Measurements from ENCODE around the gene LIME1.

Gene LIME1

GRCh38 chr20:63696628-63697356 lies 39.7 kb upstream of the LIME1 start, which contains the start of gene TNFRSF6B:
Gene TNFRSF6B, plus strand, starts transcription at chr20:63696652. Its CDS starts 116 bp downstream, at chr20:63696768.
- DNase-seq = no peak

- no peak for DNase-seq
Observed at GRCh38 chr20:63697357-63697867, 39.1 kb upstream of the LIME1 start.

DNA sequence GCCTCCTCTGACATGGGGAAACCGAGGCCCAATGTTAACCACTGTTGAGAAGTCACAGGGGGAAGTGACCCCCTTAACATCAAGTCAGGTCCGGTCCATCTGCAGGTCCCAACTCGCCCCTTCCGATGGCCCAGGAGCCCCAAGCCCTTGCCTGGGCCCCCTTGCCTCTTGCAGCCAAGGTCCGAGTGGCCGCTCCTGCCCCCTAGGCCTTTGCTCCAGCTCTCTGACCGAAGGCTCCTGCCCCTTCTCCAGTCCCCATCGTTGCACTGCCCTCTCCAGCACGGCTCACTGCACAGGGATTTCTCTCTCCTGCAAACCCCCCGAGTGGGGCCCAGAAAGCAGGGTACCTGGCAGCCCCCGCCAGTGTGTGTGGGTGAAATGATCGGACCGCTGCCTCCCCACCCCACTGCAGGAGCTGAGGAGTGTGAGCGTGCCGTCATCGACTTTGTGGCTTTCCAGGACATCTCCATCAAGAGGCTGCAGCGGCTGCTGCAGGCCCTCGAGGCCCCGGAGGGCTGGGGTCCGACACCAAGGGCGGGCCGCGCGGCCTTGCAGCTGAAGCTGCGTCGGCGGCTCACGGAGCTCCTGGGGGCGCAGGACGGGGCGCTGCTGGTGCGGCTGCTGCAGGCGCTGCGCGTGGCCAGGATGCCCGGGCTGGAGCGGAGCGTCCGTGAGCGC lies 38.5 kb upstream of the LIME1 start:
- DNase-seq = no peak

GRCh38 chr20:63698739-63699465 lies 37.6 kb upstream of the LIME1 start:
- peak; percentile 87 for DNase-seq

DNA sequence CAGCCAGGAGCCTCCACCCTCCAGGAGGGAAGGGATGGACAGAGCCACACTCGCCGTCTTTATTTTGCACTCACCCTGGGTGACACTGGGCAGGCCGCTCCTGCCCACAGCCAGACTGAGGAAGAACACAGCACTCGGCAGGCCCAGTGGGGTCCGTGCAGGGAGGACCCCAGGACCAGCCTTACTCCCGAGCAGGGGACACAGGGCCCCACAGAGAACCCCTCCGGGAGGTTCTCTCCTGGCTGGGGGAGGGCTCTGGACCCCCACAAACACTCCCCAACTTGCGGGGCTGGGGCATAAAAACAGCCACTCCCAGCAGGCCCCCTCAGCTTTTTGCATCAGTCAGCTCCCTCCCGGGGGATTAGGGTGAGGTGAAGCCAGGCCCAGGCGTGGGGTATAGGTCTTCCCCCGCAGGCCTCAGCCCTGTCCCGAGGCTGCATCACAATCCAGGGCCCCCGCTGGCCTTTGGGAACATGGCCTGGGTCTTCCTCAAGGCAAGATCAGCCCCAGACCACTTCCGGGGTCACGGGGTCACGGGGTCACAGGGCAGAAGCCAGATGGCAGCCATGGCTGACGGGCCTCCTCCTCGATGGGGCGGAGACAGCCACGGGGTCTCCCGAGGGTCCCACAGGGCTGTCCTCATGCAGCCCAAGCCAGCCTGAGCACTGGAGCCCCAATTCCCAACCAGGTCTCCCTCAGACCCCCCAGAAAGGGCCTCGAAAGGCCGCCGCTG lies 36.8 kb upstream of the LIME1 start:
- DNase-seq = no peak

- no peak for DNase-seq
Observed at GRCh38 chr20:63700199-63701050, 36.0 kb upstream of the LIME1 start.

DNA sequence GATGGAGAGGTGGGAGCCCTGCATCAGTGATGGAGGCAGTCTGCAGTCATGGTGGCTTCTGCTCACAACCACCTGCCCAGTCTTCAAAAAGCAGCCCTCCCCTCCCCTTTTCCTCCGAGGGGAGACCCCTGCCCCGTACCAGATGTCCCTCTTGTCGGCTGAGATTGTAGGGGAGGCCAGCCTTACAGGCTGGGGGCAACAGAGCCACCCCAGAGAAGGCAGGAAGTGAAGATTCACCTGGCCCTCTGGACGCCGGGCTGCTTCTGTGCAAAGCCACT lies 35.5 kb upstream of the LIME1 start:
- DNase-seq = no peak

DNA sequence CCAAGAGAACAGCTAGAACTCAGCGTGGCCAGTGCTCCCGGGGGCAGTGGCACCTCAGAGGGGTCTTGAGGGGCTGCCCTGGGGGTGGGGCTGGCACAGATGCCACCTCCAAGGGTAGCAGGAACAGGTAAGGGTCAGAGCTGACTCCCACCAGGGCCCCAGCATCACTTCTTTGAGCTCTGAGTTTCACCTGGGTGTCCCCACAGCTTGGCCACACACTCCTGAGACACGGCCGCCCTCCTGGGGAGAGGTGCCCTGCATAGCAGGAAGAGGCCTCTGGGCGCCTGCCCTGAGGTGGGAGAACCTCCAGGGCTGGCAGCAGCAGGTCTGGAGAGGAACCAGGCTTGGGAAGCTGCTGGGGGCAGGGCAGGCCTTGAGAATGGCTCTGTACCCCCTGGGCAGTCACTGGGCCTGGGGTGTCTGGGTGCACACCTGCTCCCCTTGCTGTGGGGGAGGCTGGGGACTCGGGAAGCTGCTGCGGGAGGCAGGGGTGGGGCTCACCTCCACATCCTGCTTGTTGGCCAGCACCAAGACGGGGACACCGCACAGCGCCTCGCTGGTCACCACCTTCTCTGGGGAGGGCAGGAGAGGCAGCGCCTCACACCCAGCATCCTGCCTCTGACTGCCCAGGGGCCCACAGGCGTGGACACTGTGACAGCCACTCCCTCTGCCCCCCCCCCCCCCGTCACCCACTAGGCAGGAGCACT lies 35.0 kb upstream of the LIME1 start:
- DNase-seq = no peak

GRCh38 chr20:63702036-63702665 lies 34.3 kb upstream of the LIME1 start:
- DNase-seq = no peak

DNA sequence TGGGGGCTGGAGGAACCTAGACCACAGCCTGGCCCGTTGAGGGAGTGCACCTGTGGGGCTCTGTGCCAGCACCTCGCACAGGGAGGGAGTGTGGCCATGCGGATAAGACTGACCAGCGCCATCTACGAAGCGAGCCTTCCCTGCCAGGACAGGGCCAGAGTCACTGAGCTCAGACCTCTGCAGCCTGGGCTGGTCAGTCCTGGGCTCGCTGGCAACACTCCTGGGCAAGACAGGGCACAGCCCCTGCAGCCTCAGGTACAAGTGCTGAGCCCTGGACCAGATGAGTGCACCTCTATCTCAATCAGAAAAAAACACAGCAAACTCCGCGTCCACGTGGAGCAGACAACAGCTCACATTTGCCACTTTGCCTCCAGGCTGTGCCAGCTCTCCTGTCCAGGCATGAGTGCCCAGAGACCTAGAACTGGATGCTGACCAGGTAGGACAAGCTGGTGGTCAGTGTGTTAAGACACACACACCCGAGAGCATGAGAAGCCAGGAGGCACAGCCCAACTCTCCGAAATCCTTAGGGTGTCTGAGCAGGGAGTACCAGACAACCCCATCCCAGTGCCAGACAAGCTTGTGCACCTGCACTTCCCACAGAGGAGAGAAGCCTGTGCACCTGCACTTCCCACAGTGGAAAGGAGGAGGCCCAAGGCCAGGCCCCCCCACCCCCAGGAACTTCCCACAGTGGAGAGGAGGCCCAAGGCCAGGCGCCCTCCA lies 33.6 kb upstream of the LIME1 start:
- no peak for DNase-seq

DNA sequence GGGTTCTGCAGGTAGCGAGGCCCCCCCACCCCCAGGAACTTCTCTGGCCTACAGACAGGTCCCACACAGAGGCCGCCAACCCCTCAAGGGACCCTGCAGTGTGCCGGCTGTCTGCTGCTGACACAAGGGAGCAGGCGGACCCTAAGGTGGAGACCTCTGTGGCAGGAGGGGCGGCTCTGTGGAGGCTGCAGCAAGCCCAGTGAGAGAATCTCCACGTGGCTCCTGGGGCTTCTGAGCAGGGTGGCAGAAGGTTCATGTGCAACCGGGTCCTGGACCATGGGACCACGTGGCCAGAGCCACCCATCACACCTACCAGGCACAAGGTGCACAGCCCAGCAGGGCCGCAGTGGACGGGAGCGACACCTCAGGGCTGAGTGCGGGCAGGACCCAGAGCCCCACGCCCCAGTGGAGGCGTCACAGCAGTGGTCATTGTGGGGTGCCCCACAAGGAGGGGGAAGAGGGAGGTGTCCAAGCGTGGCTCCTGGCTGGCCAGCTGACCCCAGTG lies 32.9 kb upstream of the LIME1 start:
- no peak for DNase-seq

GRCh38 chr20:63703976-63704748 lies 32.3 kb upstream of the LIME1 start:
- no peak for DNase-seq

GRCh38 chr20:63704749-63705117 lies 31.7 kb upstream of the LIME1 start:
- no peak for DNase-seq

GRCh38 chr20:63705232-63706026 lies 31.0 kb upstream of the LIME1 start:
- DNase-seq = no peak

DNA sequence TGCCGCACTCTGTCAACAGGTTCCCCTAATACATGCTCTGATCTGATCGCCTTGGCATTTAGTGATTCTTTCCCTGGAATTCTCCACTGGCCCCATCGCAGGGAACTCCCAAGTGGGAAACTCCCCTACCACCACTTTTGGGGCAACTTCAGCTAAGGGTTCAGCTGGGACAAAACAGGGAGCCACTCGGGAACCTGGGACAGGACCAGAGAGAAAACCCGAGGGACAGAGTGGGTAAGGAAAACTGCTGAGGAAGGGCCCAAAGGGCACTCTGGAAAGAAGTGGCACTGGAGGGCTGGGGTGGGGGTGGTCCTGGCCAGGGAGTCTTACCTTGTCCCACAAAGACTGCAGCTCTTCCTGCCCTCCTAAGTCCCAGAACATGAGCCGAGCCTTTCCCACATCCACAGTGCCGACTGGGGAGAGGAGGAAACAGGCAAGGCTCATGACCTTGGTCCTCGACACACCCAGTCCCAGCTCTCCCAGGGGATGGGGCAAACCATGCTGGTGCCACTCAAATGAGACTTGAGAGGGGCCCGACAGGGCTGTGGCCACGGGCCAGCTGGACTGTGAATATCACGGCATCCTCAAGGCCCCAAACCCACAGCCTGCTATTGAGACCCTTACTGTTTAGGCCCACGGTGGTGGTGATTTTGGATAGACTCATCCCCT lies 30.3 kb upstream of the LIME1 start:
- DNase-seq = no peak

DNA sequence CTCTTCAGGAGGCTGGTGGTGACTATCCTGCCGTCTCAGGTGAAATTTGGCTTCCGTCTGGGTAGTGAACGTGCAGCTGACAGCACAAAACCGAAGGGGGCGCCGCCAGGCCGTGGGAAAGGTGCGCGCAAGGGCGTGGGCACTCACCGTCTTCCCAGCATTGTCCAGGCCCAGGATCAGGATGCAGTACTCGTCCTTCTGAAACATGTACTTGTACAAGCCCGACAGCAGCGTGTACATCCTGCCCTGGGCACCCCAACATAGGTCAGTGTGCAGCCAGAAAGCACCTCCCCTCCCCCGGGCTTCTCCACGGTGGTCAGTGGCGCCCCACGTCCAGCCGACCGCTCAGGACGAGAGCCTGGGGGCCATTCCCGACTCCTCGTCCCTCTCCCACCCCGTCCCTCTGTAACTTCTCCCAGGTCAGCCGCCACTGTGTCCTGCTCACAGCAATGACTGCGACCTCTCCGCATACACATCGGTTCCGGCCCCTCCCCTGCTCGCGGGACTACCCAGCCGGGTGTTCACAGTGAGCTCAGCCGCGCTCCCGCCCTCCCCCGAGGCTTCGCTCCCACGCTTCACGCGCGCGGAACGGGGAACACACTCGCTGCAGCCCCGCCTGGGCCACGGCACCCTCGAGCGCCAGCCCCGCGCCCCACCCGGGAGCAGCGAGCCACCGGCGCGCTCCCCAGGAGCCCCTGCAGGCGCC lies 29.5 kb upstream of the LIME1 start:
- DNase-seq = no peak

Measured in fibroblast of skin of scalp (primary cell).